Stimulated activated CD4-positive, alpha-beta T cell treated with anti-CD3 and anti-CD28 coated beads, Interleukin-1b, Interleukin-23, amount 100 ng/mL, for 24 hours (primary cell): ENCODE results near the gene MFSD8.
"Not testable (repeated sequence)": the region's sequence is repeated elsewhere in the genome, so short reads cannot be mapped to it uniquely, and the experiment has no call there.

Experiments used
- DNase-seq, 4 experiments: peaks; one replicate each; pipeline ENCODE4 v3.0.0-alpha.2; 2020; ENCODE audit warnings: low read depth in 4 of 4, low spot score in 1 of 4

The MFSD8 gene

DNA sequence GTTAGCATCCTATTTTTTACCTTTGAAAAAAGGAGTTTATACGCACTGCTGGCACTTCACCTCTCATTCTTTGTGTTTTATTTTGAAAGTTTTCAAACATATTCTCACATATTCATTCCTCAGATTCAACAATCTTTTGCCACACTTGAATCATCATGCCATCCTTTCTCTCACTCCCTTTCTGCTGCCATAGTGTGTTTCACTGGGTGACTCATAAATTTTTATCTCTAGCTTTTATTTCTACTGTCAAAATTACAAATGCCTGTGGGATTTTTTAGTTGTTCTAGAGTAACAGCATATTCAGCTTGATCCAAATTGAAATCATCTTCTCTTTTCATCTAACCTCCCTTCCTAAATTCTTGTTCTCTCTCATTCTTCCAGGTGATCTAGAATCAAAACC lies 28.0 kb downstream of the MFSD8 start:
- DNase-seq: no peak

DNA sequence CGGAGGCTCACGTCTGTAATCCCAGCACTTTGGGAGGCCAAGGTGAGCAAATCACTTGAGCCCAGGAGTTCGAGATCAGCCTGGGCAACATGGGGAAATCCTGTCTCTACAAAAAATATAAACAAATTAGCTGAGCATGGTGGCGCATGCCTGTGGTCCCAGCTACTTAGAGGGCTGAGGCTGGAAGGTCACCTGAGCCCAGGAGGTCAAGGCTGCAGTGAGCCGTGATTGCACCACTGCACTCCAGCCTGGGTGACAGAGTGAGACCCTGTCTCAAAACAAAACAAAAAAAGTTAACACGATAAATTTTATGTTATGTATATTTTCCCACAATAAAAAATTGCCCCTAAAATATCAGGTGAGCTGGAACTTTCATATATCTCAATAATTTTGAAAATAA lies 33.1 kb downstream of the MFSD8 start:
- DNase-seq: not testable (repeated sequence)

DNA sequence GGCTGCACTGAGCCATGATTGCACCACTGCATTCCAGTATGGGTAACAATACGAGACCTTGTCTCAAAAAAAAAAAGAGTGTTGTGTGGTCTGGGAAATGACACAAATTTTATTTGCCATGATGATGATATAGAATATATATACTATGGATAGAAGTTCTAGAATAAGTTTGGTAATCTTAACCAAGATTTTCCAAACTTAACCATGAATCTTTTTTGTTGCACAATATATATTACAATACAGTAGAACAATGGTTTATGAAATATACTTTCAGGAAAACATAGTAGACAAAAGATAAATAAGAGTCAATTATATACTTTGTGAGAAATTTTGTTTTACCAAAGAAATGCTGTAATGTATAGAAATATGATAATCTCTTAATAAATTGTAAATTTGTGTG lies 34.8 kb downstream of the MFSD8 start:
- no peak for DNase-seq

DNA sequence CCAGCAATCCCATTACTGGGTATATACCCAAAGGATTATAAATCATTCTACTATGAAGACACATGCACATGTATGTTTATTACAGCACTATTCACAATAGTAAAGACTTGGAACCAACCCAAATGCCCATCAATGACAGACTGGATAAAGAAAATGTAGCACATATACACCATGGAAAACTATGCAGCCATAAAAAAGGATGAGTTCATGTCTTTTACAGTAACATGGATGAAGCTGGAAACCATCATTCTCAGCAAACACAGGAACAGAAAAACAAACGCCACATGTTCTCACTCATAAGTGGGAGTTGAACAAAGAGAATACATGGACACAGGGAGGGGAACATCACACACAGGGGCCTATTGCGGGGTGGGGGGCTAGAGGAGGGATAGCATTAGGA lies 39.3 kb downstream of the MFSD8 start:
- DNase-seq: not testable (repeated sequence)

DNA sequence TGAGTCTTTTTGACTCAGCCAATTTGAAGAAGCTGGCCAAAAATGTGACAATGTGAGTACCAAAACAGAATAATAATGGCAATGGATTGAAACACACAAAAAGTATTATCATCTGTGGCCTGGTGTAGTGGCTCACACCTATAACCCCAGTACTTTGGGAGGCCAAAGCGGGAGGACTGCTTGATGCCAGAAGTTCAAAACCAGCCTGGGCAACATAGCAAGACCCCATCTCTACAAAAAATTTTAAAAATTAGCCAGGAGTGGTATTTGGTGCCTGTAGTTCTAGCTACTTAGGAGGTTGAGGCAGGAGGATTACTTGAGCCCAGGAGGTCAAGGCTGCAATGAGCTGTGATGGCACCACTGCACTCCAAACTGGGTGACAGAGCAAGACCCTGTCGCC lies 42.7 kb downstream of the MFSD8 start:
- DNase-seq: no peak

DNA sequence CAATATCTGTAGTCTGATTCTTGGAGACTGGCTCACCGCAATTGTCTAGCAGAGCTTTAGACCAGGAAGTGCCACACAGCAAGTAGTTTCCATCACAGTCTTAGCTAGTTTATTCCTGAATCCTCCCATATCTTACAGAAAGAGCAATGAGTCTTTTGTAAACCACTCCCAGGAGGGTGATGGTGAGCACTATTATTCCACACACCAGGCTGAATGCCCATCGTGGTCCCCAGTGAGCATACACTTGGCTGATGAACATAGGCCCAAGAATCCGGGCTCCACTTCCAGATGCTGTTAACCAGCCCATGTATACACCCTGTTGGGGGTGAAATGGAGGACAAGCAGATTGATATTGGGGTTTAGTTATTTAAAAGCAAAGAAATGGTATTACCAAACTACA lies 44.5 kb downstream of the MFSD8 start:
- no peak for DNase-seq

DNA sequence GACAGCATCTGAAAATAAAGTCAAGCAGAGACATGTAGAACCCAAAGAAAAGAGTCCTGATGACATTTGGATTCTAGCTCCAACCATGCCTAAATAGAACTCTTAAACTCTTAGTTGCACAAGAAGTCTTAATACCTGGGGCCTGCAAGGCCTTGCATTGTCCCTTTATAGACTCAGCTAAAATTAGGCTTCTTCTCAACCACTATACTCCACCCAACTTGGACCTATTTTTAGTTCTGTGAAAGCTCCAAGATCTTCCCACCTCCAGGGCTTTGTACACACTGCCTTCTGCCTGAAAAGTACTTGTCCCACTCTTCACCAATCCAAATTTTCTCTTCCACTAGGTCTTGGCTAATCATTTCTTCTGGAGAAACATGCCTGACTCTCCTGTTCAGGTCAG lies 47.8 kb downstream of the MFSD8 start:
- no peak for DNase-seq

DNA sequence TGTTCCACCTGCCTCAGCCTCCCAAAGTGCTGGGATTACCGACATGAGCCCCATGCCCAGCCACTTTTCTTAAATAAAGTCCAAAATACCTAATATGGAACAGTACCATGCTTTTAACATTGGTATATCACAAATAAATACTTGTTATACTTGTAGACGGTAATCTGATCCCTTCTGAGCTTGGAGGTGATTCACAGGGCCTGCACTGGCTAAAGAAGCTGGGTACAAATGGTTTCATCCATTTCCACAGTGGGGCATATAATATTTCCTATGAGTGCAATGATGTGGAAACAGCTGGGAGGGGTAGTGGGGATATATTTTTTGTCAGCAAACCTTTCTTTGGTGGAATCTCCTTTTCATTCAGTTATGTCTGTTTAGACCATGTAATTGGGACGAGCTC lies 48.5 kb downstream of the MFSD8 start:
- no peak for DNase-seq

DNA sequence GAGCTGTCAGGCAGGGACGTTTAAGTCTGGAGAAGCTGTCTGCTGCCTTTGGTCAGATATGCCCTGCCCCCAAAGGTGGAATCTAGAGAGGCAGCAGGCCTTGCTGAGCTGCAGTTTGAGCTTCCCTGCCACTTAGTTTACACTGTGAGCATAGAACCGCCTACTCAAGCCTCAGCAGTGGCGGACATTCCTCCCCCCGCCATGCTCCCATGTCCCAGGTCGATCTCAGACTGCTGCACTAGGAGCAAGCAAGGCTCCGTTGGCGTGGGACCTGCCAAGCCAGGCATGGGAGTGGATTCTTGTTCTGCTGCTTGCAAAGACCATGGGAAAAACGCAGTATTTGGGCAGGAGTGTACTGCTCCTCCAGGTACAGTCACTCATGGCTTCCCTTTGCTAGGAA lies 59.9 kb downstream of the MFSD8 start:
- no peak for DNase-seq

DNA sequence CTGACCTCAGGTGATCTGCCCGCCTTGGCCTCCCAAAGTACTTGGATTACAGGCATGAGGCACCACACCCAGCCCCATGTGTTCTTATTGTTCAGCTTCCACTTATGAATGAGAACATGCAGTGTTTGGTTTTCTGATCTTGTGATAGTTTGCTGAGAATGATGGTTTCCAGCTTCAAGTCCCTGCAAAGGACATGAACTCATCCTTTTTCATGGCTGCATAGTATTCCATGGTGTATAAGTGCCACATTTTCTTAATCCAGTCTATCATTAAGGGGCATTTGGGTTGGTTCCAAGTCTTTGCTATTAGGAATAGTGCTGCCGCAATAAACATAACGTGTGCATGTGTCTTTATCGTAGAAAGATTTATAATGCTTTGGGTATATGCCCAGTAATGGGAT lies 65.3 kb downstream of the MFSD8 start:
- DNase-seq: not testable (repeated sequence)

DNA sequence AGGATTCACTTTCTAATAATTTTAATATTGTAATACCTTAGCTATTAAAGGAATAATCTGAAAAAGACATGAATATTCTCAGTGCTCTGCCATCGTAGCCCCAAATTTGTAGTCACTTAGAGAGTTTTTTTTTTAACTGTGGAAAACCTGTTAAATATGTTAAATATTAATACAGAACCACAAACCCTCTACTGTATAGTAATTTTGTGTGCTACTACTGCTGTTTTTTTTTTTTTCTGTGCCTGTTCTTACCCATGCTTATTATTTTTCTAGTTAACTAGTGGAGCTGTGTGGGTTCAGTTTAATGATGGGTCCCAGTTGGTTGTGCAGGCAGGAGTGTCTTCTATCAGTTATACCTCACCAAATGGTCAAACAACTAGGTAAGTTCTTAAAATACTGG lies 68.4 kb downstream of the MFSD8 start:
- no peak for DNase-seq

DNA sequence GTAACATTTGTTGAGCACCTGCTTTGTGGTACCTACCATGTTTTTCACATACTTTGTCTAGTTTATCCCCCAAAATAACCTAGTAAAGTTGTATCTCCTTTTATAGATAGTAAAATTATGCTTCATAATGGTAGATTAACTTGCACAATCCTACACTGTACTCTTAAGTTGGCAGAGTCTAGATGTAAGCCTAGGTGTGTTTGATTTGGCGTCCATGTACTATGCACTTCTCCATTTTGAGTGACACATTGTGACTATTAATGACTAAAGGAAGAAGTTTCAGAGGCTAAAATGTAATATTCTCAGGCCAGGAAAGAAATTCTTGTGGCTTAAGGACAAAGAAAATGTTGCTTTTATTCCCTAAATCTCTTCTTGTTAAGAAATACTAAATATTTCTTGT lies 68.9 kb downstream of the MFSD8 start:
- no peak for DNase-seq

DNA sequence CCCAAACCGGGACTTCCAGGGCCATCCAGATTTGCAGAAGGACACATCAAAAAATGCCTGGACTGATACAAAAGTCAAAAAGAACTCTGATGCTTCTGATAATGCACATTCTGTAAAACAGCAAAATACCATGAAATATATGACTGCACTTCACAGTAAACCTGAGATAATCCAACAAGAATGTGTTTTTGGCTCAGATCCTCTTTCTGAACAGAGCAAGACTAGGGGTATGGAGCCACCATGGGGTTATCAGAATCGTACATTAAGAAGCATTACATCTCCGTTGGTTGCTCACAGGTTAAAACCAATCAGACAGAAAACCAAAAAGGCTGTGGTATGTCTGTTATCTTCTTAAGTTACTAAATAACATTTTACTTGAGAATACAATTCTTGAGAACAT lies 75.1 kb downstream of the MFSD8 start:
- DNase-seq: no peak

DNA sequence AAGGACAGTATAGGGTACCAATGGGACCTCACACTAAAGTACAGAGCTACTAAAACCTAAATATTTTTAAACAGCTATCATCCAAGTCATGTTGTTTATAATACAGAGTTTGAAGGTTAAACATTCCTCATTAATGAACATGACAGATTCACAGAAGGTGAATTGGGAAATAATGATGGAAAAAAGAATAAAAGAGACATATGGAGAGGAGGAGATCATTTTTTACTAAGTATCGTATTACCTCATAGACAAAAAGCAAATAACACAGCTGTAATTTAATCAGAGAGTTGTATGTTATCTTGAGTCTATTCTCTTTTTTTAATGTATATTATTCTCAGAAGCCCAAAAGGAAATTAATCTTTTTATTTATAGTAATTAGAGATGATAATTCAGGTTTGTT lies 76.4 kb downstream of the MFSD8 start:
- no peak for DNase-seq

DNA sequence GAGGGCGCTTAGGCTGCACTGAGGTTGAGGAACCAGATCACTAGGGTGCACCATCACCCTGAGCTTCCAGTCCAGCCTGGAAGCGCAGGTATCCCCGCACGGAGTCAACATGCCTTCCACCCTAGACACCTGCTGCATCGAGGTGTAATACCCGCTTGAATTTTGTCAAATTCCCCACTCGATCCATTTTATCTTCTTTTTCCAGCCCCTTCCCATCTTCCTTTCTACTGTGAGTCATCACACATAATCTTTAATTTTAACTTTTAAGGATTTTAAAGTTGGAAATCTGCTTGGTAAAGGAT lies 83.5 kb downstream of the MFSD8 start:
- DNase-seq: no peak

DNA sequence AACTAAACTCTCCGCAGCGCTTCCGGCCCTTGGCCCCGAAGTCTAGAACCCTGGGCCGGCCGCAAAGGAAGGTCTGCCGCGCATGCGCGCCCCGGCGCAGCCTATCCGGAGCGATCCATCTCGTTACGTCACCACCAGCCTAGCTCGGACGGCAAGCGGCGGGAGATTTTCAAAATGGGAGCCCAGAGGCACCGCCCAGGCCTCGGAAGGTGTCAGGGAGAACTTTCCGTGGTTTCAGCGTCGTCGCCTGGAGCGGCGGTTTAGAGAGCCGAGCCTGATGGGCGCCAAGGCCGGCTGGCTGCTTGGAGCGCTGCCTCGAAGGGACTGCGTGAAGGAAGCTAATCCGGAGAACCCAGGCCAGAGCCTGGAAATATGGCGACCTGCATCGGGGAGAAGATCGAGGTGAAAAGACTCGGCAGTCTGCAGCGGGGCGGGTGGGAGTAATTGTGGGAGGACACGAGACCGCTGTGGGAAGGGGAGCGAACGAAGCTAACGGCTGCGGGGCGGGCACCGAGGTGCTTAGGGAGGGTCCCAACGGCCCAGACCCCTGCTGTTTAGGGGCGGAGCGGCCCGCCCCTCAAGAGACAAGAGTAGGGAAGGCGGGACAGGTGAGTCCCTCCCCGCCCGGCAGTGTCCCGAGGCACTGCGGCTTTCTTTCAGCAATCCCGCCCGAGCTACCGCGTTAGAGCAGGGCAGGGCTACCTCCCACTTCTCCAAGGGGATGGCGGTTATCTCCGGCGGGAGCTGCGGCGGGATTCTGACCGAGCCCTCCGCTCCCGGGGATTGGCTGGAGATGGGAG lies 84.0 kb downstream of the MFSD8 start, which contains the start of gene PLK4:
Gene PLK4 (plus strand): TSS at position 131 of the 800 bp plus-strand sequence. CDS start 242 bp downstream, at position 373.
- DNase-seq: peak; percentile 78 to 91 (median 90)

DNA sequence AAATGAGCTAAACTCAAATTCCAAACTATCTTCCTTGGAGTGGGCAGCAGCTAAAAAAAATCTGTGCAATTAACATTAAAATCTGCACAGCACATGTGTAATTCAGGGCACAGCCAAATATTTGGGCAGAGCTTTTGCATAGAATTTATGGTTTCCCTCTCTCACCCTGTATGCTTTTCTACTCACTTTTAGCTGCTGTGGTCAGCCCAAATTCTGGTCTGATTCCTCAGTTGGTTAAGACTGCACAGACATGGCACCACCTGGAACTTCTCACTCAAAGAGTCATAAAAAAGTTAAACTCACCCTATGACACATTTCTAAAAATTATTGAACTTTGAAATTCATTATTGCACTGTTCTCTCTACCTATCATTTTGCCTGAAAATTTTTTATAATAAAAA lies 89.2 kb downstream of the MFSD8 start:
- no peak for DNase-seq

DNA sequence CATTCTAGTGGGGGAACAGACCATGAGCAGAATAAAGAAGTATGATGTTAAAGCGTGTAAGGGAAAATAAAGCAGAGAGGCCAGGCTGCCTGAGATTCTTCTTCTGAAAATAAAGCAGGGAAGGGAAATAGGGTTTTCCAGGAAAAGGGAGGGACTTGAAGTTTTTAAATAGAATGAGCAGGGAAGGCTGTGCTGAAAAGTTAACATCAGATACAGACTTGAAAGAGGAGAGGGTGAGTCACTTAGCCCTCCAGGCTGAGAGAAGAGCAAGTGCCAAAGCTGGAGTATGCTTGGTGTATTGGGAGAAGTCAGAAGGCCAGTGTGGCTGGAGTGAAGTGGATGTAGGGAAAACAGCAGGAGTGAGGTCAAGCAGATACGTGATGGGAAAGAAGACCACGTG lies 94.3 kb downstream of the MFSD8 start:
- no peak for DNase-seq

DNA sequence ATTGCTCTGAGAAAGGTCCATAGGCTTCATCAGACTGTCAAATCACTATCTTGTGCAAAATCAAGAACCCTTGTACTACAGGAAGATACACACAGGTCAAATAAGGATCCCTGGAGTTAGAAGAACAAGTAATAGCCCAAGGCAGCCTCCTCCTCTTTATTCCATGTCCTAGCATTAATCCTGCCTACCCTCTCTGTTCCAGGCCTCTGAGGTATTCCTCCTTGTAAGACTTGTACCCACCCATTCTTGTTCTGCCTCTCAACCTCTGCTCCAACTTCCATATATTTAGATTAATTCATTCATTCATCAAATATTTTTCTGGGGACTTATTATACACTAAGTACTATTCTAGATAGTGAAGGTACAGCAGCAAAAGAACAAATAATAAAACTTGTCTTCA lies 94.7 kb downstream of the MFSD8 start:
- no peak for DNase-seq

DNA sequence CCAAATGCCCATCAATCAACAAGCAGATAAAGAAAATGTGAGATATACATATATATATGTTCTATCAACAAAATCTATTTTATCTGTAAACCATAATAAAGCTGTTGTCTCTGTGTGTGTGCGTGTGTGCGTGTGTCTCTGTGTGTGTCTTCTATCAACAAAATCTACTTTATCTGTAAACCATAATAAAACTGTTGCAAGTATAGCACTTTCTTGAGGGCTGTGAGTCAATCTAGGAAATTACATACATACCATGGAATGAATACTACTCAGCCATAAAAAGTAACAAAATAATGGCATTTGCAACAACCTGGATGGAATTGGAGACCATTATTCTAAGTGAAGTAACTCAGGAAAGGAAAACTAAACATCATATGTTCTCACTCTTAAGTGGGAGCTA lies 96.8 kb downstream of the MFSD8 start:
- no peak for DNase-seq
